Urinary bladder (tissue), 4 donors: ENCODE data around the gene NUP210L. TPM values are rescaled to one million over a fixed set of nuclear protein-coding genes. Genes with fewer than 3 reads are reported as not detected.
A peak's percentile ranks its signal among the peaks of the same experiment; 100 is the strongest.
"Not testable (repeated sequence)": the region's sequence is repeated elsewhere in the genome, so short reads cannot be mapped to it uniquely, and the experiment has no call there.

Experiments used
- DNase-seq: peaks from one replicate; pipeline ENCODE4 v3.0.0-alpha.2; 2015; ENCODE audit errors: extremely low spot score
- H3K27ac ChIP-seq: one replicate; pipeline ENCODE4 v1.5.1; 2013; ENCODE audit warnings: low read depth, mild to moderate bottlenecking, moderate library complexity
- H3K36me3 ChIP-seq: one replicate; pipeline ENCODE4 v1.6.1; 2013; ENCODE audit warnings: mild to moderate bottlenecking, moderate library complexity; ENCODE audit not compliant: insufficient read depth
- H3K4me1 ChIP-seq: one replicate; pipeline ENCODE4 v1.6.1; 2013; ENCODE audit warnings: mild to moderate bottlenecking, moderate library complexity; ENCODE audit not compliant: insufficient read depth
- H3K4me3 ChIP-seq: one replicate; pipeline ENCODE4 v1.5.1; 2013; ENCODE audit warnings: low read depth, low read length
- WGBS: extraction: QIAGEN DNeasy Blood & Tissue Kit; methylation state at CpG from one replicate; pipeline ENCODE4 v1.1.7; 2013; 5-methylcytosine and 5-hydroxymethylcytosine counted together
- polyA plus RNA-seq: library from polyadenylated mRNA; stranded (reverse); fragments of 200-250 nt; gene quantifications from one replicate; pipeline ENCODE4 v1.2.3, GENCODE V29; 2013
- total RNA-seq: library from RNA; depleted of rRNA; stranded (reverse); fragments of >200 nt; gene quantifications from one replicate; pipeline ENCODE4 v1.2.3, GENCODE V29; 2014
- donor health status: healthy with polysubstance abuse.
- donor health status: healthy.

NUP210L gene
- total and polyA plus RNA-seq, 2 donors: 0.04 to 0.21 TPM

- H3K36me3 ChIP-seq, H3K4me3 ChIP-seq, H3K4me1 ChIP-seq, H3K27ac ChIP-seq, DNase-seq: not testable (repeated sequence)
- 46% methylated on average over 4 of the region's 4 CpGs for WGBS
Observed at GRCh38 chr1:154047436-154047835, 107.4 kb downstream of the NUP210L start.

GRCh38 chr1:154033697-154034096 lies 121.2 kb downstream of the NUP210L start:
- not testable (repeated sequence) for DNase-seq, H3K4me3 ChIP-seq, H3K4me1 ChIP-seq, H3K36me3 ChIP-seq, H3K27ac ChIP-seq
- 95% methylated on average over 1 of the region's 1 CpG for WGBS

DNA sequence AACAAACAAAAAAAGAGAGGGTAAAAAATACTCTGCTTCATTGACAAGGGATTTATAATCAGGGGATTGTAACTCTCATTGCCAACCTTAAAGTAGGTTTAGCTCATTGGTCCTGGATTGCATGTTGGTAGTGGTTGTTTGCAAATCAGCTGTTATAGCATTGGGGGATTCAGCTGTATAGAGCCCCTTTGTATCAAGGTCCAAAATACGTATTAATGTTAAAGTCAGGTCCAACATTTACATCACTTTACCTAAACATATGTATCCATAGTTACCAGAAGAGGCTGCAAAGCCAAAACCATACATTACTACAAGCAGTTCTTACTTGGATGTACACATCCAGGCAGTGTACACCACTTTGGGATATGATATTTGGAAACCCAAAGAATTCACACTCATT lies 134.9 kb downstream of the NUP210L start:
- Histone ChIP-seq H3K4me3 (no peak overlapping the region), H3K27ac (no peak overlapping the region), H3K36me3 (no peaks in the 10 kb centered on the region), H3K4me1 (no peaks in the 10 kb centered on the region)
- 82% methylated on average over 1 of the region's 1 CpG for WGBS
- no peak for DNase-seq

GRCh38 chr1:154019269-154019668 lies 135.6 kb downstream of the NUP210L start:
- DNase-seq: no peak
- 69% methylated on average over 4 of the region's 4 CpGs for WGBS
- no peak overlapping the region for H3K4me3 ChIP-seq
- no peak overlapping the region for H3K27ac ChIP-seq
- no peaks in the 10 kb centered on the region for H3K4me1 ChIP-seq
- no peaks in the 10 kb centered on the region for H3K36me3 ChIP-seq

DNA sequence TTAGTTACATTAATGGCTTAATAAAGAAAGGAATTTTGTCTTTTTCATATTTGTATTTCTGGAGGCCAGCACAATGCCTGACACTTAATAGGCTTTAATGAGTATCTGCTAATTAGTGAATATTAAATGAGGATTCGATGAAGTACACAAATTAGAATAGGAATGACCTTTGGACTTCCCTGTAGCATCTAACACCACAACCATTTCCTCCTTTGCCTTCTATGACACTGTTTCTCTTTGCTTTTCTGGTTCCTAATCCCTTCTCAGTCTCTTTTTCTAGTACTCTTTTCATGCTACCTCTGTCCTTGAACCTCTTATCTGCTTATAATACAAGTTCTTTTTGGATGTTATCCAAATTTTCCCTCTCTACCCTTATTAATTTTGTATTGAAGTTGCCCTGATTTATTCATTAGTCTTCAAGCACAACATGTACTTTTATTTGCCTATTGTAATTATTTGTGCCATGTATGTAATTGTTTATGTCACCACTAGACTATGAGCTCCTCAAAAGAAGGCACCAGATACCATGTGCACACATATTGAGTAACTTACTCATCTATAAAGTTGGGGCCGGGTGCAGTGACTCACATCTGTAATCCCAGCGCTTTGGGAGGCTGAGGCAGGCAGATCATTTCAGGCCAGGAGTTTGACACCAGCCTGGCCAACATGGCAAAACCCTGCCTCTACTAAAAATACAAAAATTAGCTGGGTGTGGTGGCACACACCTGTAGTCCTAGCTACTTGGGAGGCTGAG lies 140.5 kb downstream of the NUP210L start:
- H3K27ac ChIP-seq: no peak overlapping the region
- H3K4me3 ChIP-seq: no peak overlapping the region
- WGBS: 77% methylated on average over 3 of the region's 3 CpGs
- no peaks in the 10 kb centered on the region for H3K36me3 ChIP-seq
- DNase-seq: no peak
- H3K4me1 ChIP-seq: no peaks in the 10 kb centered on the region

- not testable (repeated sequence) for H3K36me3 ChIP-seq
- 94% methylated on average over 14 of the region's 14 CpGs for WGBS
Observed at GRCh38 chr1:154012543-154012942, 142.3 kb downstream of the NUP210L start.

DNA sequence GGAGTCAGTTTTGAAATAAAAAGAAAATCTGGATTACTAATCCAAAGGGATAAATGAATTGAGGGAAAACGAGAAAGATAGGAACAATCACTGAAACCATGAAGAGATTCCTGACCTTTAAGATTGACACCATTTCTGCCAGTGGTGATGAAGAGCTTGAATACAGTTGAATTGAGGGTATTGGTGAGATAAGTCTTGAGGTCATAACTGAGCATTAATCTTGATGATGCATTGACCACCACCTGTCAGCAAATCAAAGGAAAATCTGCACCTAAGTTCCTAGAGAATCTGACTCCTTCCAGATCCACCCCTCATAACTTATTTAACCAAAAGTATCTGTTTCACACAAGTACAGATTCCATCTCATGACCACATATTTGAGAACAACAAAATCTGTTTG lies 142.7 kb downstream of the NUP210L start:
- H3K4me1 ChIP-seq: no peaks in the 10 kb centered on the region
- H3K27ac ChIP-seq: no peak overlapping the region
- DNase-seq: no peak
- H3K4me3 ChIP-seq: no peak overlapping the region
- H3K36me3 ChIP-seq: no peaks in the 10 kb centered on the region
- WGBS: 74% methylated on average over 1 of the region's 1 CpG

More at GRCh38 chr1:154012543-154012942, 142.3 kb downstream of the NUP210L start:
- not testable (repeated sequence) for H3K4me3 ChIP-seq, H3K27ac ChIP-seq, DNase-seq, H3K4me1 ChIP-seq

DNA sequence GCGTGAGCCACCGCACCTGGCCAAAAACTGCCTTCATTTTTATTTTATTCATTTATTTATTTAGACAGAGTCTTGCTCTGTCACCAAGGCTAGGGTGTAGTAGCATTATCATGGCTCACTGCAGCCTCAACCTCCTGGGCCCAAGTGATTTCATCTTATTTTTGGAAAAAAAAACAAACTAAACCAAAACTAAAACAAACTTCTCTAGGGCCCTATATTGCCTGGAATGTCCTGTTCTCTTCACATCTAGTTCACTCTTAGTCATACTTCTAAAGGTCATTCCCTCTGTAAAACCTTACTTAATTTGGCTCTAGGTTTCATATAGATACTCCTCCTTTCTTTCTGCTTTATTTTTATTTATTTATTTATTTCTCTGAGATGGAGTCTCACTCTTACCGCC lies 148.7 kb downstream of the NUP210L start:
- Histone ChIP-seq H3K36me3 (no peaks in the 10 kb centered on the region), H3K27ac (no peak overlapping the region), H3K4me1 (no peaks in the 10 kb centered on the region), H3K4me3 (no peak overlapping the region)
- 94% methylated on average over 3 of the region's 3 CpGs for WGBS
- DNase-seq: no peak

DNA sequence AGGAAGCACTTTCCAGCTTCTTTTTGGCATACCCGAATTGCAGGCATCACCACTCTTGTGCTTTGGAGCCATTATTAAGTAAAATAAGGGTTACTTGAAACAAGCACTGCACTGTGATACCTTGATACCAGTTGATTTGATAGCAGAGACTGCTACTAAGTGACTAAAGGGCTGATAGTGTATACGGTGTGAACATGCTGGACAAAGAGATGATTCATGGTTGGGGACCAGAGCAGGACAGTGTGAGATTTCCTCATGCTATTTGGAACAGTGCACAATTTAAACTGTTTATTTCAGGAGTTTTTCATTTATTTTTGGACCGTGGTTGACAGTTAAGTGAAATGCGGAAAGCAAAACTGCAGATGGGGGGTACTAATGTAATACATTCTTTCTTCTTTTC lies 154.5 kb downstream of the NUP210L start:
- Histone ChIP-seq H3K4me1 (no peaks in the 10 kb centered on the region), H3K36me3 (peaks cover 2% of the 10 kb centered on the region), H3K27ac (no peak overlapping the region), H3K4me3 (no peak overlapping the region)
- no peak for DNase-seq
- WGBS: 74% methylated on average over 4 of the region's 4 CpGs

GRCh38 chr1:153996882-153997281 lies 158.0 kb downstream of the NUP210L start:
- not testable (repeated sequence) for H3K27ac ChIP-seq, H3K4me1 ChIP-seq, H3K4me3 ChIP-seq, H3K36me3 ChIP-seq, DNase-seq
- 96% methylated on average over 10 of the region's 10 CpGs for WGBS

GRCh38 chr1:153995640-153996039 lies 159.2 kb downstream of the NUP210L start:
- Histone ChIP-seq H3K4me3 (no peak overlapping the region), H3K4me1 (peaks cover 2% of the 10 kb centered on the region), H3K36me3 (peaks cover 4% of the 10 kb centered on the region), H3K27ac (no peak overlapping the region)
- WGBS: 79% methylated on average over 11 of the region's 11 CpGs
- DNase-seq: no peak

- Histone ChIP-seq H3K4me3 (no peak overlapping the region), H3K4me1 (peaks cover 2% of the 10 kb centered on the region), H3K36me3 (peaks cover 4% of the 10 kb centered on the region), H3K27ac (no peak overlapping the region)
- DNase-seq: no peak
- 43% methylated on average over 3 of the region's 3 CpGs for WGBS
Observed at GRCh38 chr1:153995202-153995601, 159.7 kb downstream of the NUP210L start.

GRCh38 chr1:153991806-153992205 lies 163.1 kb downstream of the NUP210L start:
- DNase-seq: no peak
- Histone ChIP-seq H3K4me3 (peak overlapping the region; percentile 84), H3K27ac (peak overlapping the region; percentile 23), H3K4me1 (peaks cover 2% of the 10 kb centered on the region), H3K36me3 (peaks cover 4% of the 10 kb centered on the region)
- WGBS: 91% methylated on average over 2 of the region's 2 CpGs

DNA sequence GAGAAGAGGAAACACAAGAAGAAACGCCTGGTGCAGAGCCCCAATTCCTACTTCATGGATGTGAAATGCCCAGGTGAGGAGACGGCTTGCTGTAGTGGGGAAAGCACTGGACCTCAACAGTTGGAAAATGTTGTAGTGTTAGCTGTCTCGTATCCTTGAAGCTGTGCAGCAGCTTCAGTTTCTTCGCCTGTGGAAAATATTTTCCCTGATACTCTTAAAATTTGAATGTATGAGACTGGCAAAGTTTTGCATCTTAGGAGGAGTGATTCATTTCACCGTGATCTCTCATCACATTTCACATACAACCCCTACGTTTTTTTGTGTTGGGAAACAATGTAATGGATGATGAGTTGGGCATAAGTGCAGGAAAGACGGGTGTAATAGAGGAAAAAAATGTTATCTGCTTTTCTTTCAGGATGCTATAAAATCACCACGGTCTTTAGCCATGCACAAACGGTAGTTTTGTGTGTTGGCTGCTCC lies 163.7 kb downstream of the NUP210L start:
- 8% methylated on average over 9 of the region's 9 CpGs for WGBS
- H3K4me3 ChIP-seq: peak overlapping the region; percentile 84
- peaks cover 4% of the 10 kb centered on the region for H3K36me3 ChIP-seq
- H3K27ac ChIP-seq: peak overlapping the region; percentile 97
- DNase-seq: no peak
- H3K4me1 ChIP-seq: peaks cover 2% of the 10 kb centered on the region
